Activated effector memory CD4-positive, alpha-beta T cell treated with anti-CD3 and anti-CD28 coated beads, Interleukin-2, amount 50 U/mL, for 16 hours (primary cell): ENCODE results near the gene LMTK2.

Source experiments
- DNase-seq: peaks from one replicate; pipeline ENCODE4 v3.0.0-alpha.2; 2020

LMTK2 gene

GRCh38 chr7:98178762-98179490, 72.3 kb downstream of the LMTK2 start:
- DNase-seq: no peak

- DNase-seq: no peak
These were observed 74.1 kb downstream of the LMTK2 start for GRCh38 chr7:98180751-98181150.

GRCh38 chr7:98185101-98185500, 78.4 kb downstream of the LMTK2 start:
- no peak for DNase-seq

DNA sequence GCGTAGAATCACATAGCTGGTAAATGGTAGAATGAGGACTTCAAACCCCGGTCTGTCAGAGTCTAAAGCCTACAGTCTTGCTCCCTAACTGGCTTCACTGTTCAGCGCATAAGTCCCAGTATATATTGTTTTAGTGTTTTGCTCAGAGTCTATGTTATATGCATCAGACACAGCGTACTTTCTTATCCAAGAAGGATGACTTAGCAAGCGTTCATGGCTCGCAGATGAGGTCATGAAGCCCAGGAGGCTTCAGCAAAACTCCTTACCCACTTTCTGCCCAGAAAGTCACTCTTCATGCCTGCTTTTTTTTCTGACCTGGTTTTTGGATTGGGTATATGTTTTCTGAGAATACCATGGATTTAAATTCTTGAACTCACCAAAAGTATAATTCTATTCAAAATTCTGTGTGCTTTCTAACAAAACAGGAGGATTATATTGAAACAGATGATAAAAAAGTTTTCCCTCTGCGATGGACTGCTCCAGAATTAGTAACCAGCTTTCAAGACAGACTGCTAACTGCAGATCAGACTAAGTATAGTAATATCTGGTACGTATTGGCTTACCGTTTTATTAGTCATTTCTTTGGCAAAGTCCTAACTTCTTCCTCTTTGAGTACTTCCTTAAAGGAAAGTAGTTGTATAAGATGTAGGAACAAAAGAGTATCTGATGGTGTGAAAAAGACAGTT, 79.9 kb downstream of the LMTK2 start:
- no peak for DNase-seq

DNA sequence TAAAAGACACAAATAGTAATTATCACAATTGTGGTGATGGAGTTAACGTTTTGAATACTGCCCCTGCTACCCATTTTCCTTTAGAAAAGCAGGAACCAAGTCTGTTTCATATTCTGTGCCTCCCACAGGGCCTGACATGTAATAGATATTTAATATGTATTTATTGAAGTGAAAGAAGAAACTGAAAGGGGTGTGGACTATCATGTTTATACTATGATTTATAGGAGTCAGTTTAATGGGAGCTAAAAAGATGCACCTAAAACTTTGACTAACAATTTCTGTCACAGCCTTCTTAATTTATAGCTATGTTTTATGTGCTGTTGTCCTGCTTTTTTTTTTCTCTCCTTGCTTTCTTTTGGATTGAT, 80.5 kb downstream of the LMTK2 start:
- DNase-seq: no peak

GRCh38 chr7:98189559-98189958, 82.9 kb downstream of the LMTK2 start:
- no peak for DNase-seq

GRCh38 chr7:98191668-98192431, 85.2 kb downstream of the LMTK2 start:
- DNase-seq: no peak

DNA sequence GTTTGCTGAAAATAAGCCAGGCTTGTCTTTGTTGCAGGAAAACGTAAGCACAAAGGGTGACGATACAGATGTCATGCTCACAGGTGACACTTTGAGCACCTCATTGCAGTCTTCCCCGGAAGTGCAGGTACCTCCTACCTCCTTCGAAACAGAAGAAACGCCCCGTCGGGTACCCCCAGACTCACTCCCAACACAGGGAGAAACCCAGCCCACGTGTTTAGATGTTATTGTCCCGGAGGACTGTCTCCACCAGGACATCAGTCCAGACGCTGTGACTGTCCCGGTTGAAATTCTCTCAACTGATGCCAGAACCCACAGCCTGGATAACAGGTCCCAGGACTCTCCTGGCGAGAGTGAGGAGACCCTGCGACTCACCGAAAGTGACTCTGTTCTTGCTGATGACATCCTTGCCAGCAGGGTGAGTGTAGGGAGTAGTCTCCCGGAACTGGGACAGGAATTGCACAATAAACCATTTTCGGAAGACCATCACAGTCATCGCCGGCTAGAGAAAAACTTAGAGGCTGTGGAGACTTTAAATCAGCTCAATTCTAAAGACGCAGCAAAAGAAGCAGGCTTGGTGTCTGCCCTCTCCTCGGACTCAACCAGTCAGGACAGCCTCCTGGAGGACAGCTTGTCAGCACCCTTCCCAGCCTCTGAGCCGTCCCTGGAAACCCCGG, 86.3 kb downstream of the LMTK2 start:
- no peak for DNase-seq

DNA sequence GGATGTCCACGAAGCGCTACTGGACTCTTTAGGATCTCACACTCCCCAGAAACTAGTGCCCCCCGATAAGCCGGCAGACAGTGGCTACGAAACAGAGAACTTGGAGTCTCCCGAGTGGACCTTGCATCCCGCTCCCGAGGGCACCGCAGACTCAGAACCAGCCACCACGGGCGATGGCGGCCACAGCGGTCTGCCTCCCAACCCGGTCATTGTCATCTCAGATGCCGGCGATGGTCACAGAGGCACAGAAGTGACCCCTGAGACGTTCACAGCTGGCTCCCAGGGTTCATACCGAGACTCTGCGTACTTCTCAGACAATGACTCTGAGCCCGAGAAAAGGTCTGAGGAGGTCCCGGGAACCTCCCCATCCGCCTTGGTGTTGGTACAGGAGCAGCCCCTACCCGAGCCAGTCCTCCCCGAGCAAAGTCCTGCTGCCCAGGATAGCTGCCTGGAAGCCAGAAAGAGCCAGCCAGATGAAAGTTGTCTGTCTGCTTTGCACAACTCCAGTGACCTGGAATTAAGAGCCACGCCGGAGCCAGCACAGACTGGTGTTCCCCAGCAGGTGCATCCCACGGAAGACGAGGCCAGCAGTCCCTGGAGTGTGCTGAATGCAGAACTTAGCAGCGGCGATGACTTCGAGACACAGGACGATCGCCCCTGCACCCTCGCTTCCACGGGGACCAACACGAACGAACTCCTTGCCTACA, 87.0 kb downstream of the LMTK2 start:
- no peak for DNase-seq

DNA sequence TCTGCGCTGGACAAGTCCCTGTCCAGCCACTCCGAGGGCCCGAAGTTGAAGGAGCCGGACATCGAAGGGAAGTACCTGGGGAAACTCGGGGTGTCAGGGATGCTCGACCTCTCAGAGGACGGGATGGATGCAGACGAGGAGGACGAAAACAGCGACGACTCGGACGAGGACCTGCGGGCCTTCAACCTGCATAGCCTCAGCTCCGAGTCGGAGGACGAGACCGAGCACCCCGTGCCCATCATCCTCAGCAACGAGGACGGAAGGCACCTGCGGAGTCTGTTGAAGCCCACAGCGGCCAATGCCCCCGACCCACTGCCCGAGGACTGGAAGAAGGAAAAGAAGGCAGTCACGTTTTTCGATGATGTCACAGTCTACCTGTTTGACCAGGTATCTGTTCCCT, 87.5 kb downstream of the LMTK2 start:
- no peak for DNase-seq

DNA sequence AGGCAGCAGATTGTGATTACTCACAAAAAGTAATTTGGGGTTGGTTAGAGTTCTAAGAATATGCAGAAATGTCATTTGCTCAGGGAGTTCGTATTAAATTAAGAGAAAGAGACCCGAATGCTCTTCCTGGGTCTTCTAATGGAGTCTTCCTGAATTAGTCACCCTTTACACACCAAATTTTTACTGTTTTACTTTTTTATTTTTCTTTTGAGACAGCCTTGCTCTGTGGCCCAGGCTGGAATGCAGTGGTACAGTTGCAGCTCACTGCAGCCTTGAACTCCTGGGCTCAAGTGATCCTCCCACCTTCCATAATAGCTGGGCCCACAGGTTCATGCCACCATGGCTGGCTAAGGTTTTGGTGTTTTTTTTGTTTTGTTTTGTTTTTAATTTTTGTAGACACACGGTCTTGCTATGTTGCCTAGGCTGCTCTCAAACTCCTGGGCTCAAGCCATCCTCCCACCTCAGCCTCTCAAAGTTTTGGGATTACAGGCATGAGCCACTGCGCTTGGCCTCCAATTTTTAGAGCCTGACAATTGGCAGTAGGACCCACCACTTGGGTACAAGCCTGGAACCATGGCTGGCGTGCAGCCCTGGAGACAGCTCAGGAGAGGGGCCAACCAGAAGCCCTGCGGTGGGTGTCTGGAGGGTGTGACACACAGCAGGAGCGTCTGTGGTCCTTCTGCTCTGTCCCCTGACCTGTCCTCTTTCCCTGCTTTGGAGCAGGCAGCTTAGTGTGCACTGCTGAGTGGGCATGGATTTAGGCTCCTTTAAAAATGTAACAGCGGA, 88.2 kb downstream of the LMTK2 start:
- DNase-seq: no peak

GRCh38 chr7:98196706-98197605, 90.3 kb downstream of the LMTK2 start:
- DNase-seq: no peak

DNA sequence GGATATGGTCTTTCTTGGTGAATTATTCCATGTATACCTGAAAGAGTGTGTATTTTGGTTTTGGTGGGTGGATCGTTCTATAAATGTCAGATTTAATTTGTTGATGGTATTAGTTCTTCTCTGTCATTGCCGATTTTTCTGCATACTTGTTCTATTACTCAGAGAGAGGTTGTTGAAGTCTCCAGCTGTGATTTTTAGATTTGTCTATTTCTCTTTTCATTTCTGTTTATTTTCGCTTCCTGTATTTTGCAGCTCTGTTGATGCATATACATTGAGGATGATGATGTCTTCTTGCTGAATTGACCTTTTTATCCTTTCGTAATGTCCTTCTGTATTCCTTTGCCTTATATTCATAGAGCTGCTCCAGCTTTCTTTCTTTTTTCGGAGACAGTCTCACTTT, 92.5 kb downstream of the LMTK2 start:
- no peak for DNase-seq

DNA sequence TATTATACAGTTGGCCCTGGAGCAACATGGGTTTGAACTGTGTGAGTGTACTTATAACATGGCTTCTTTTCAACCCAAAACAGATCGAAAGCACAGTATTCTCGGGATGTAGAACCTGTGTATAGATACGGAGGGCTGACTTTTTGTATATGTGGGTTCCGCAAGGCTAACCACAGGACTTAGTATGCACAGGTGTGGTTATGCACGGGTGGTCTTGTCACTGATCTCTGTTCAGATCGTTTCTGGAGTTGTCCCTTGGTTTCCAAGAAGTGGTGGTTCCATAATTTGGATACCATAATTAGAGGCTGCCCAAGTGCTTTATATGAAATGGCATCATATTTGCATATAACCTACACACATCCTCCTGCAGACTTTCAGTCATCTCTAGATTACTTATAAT, 93.7 kb downstream of the LMTK2 start:
- DNase-seq: no peak

DNA sequence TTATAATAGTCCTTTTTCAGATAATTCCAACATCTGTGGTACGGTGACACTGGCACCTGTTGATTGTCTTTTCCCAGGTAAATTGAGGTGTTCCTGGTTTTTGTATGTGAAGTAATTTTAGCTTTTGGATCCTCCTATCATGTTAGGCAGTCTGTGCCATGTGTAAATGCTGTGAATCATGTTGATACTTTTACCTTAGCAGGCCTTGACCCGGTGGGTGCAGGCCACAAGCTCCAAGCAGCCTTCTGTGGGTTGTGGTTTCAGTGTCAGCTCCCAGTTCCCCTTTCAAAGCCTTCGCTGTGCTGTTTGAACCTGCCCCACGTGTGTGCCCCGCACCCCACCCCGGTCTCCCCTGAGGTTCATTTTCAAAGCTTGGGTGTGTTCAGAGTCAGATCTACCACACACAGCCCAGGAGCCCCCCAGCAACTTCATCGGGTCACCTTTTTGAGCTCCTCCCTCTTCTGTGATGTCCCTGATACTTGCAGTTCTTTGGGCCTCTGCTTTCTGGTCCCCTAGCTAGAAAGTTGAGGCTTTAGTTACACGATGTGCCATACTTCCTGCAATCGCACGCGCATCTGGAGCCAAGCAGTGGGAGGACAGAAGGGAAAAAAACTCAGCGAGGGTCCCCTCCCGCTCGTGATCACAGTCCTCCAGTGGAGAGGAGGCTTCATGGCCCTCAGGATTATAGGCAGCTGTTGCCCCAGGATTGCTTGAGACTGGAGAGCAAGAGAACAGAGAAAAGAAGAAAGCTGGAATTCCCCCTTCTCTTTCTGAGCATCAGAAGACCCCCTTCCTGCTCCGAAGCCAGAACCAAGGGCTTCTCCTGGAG, 95.9 kb downstream of the LMTK2 start:
- peak; percentile 78 for DNase-seq

- no peak for DNase-seq
These were observed 96.8 kb downstream of the LMTK2 start for GRCh38 chr7:98203261-98203963.

DNA sequence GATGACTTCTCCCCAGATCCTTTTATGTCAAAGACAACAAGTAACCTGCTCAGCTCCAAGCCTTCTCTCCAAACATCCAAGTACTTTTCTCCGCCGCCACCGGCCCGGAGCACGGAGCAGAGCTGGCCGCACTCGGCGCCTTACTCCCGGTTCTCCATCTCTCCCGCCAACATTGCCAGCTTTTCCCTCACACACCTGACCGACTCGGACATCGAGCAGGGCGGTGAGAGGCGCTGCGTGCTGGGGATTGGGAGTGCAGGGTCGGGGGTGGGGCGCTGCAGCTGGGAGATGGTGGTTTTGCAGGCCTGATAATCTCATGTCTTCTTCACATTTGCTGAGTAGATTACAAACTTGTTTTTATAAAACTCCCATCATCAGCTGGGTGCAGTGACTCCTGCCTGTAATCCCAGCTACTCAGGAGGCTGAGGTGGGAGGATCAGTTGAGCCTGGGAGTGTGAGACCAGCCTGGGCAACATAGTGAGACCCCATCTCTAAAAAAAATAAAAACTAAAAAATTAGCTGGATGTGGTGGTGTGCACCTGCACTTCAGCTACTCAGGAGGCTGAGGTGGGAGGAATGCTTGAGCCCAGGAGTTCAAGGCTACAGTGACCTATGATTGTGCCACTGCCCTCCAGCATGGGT, 97.4 kb downstream of the LMTK2 start:
- no peak for DNase-seq

- no peak for DNase-seq
These were observed 98.0 kb downstream of the LMTK2 start for GRCh38 chr7:98204670-98205069.
